Ovary (tissue), 9 donors: Measurements from ENCODE around the gene EFNA5. TPM values are rescaled to one million over a fixed set of nuclear protein-coding genes. Genes with fewer than 3 reads are reported as not detected.

Source experiments
- DNase-seq, 5 donors: peaks; one replicate each; pipeline ENCODE4 v3.0.0-alpha.2; 2019 to 2020
- H3K27ac ChIP-seq, 2 donors: fragments of 200-600 bp; one replicate each; pipeline versions ENCODE4 v1.5.1 to v1.8.0; 2019 to 2022
- H3K27me3 ChIP-seq: fragments of 200-600 bp; one replicate; pipeline ENCODE4 v1.8.0; 2022
- H3K36me3 ChIP-seq: fragments of 200-600 bp; sonication (generic); one replicate; pipeline ENCODE4 v1.5.1; 2019
- H3K4me1 ChIP-seq: one replicate; pipeline ENCODE4 v1.8.1; 2013; ENCODE audit warnings: mild to moderate bottlenecking, moderate library complexity; ENCODE audit not compliant: insufficient read depth
- H3K4me3 ChIP-seq: fragments of 200-600 bp; sonication (generic); one replicate; pipeline ENCODE4 v1.5.1; 2017
- H3K9me3 ChIP-seq, 2 donors: fragments of 200-600 bp in 1 of 2; sonication (generic) in 1 of 2; one replicate each; pipeline versions ENCODE4 v1.5.1 to v1.8.1; 2013 to 2019; ENCODE audit warnings: mild to moderate bottlenecking in 1 of 2, moderate library complexity in 1 of 2
- EP300 ChIP-seq: sonication (generic); formaldehyde crosslinking; IDR thresholded peaks from one replicate; pipeline ENCODE4 v1.6.1; 2017; ENCODE audit warnings: antibody characterized with exemption
- POLR2A ChIP-seq: fragments of 450-650 bp; IDR thresholded peaks from one replicate; pipeline ENCODE4 v1.6.1; 2017; ENCODE audit warnings: antibody characterized with exemption, mild to moderate bottlenecking, moderate library complexity
- WGBS, 3 donors: extraction: QIAGEN DNeasy Blood & Tissue Kit in 1 of 3; methylation state at CpG; one replicate each; pipeline versions ENCODE4 v1.1.5 to v1.1.7; 2013 to 2017; 5-methylcytosine and 5-hydroxymethylcytosine counted together
- intact Hi-C, 4 donors: fragments of 100-400 bp; cut with DNase I; formaldehyde crosslinking; loops; one replicate each; pipeline versions ENCODE4 v1.11.0 to v1.15.1; 2022 to 2023
- polyA plus RNA-seq, 2 donors: library from polyadenylated mRNA; stranded (reverse); fragments of 200-250 nt in 1 of 2; fragments of 350-450 nt in 1 of 2; fragmentation: Illumina TruSeq in 1 of 2; extraction: RNeasy Lipid Tissue Mini Kit (QIAGEN cat#74804) in 1 of 2; gene quantifications; one replicate each; pipeline ENCODE4 v1.2.3, GENCODE V29; 2013 to 2014
- total RNA-seq, 7 donors: library from RNA; depleted of rRNA in 2 of 7; stranded (reverse); fragments of >200 nt in 2 of 7; fragmentation: NEBNext Ultra II Directional in 3 of 7; extraction: Animal tissue kit (Norgen Biotek cat#: 25700) in 3 of 7; gene quantifications; one replicate each; pipeline versions ENCODE4 v1.1.0 to v1.2.4, GENCODE V29; 2016 to 2023
- TF ChIP-seq, protein P1 (sequence below), 3 donors: fragments of 450-650 bp in 2 of 3; fragments of 200-600 bp in 1 of 3; IDR thresholded peaks; one replicate each; pipeline versions ENCODE4 v1.5.1 to v1.8.0; 2016 to 2022; ENCODE audit warnings: antibody characterized with exemption in 3 of 3, mild to moderate bottlenecking in 1 of 3
- donor health status: DM: no; HTN: no; CAD: no; lungs with moderate emphysema.
- donor health status: DM: no; HTN: no; CAD: no.
- donor health status: Bipolar disorder and iron deficiency.
- donor health status: DM: yes; HTN: yes; CAD: no.
- donor health status: DM: no; HTN: no; CAD: no.
- donor health status: DM: yes; HTN: yes; CAD: no.

EFNA5 gene
- total and polyA plus RNA-seq, 9 donors, result 1.5 to 20.6 (median 7.7) TPM

DNA sequence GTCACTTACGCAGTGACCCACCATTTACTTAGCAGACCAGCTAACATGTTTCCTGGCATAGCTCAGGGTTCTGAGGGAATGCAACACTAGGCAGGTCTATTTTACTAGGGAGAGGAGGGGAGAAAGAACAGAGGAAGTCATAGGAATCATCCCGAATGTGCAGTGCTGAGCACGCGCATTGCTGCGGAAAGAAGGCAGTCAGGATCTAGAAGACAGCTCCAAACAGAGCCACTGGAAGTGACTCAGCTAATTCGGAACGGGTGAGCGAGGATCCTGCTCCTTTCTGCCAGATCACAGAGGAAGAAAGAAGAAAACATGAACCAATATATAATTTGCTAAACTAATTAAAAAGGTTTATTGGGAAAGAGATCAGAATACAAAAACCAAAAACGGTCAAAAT lies 339.8 kb downstream of the EFNA5 start:
- TF ChIP-seq POLR2A (no peak), EP300 (no peak)
- TF ChIP-seq, protein P1, sequence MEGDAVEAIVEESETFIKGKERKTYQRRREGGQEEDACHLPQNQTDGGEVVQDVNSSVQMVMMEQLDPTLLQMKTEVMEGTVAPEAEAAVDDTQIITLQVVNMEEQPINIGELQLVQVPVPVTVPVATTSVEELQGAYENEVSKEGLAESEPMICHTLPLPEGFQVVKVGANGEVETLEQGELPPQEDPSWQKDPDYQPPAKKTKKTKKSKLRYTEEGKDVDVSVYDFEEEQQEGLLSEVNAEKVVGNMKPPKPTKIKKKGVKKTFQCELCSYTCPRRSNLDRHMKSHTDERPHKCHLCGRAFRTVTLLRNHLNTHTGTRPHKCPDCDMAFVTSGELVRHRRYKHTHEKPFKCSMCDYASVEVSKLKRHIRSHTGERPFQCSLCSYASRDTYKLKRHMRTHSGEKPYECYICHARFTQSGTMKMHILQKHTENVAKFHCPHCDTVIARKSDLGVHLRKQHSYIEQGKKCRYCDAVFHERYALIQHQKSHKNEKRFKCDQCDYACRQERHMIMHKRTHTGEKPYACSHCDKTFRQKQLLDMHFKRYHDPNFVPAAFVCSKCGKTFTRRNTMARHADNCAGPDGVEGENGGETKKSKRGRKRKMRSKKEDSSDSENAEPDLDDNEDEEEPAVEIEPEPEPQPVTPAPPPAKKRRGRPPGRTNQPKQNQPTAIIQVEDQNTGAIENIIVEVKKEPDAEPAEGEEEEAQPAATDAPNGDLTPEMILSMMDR (IDR thresholded peaks at IDR 0.05), result no peak
- Histone ChIP-seq H3K27ac (no peak overlapping the region), H3K4me1 (no peaks in the 10 kb centered on the region), H3K4me3 (no peak overlapping the region), H3K27me3 (no peaks in the 10 kb centered on the region), H3K36me3 (no peaks in the 10 kb centered on the region), H3K9me3 (no peaks in the 10 kb centered on the region)
- DNase-seq, result no peak
- intact Hi-C loops, result no loop called here
- 96 to 97% (median 97%) methylated on average over 9 of the region's 9 CpGs for WGBS, 3 donors

DNA sequence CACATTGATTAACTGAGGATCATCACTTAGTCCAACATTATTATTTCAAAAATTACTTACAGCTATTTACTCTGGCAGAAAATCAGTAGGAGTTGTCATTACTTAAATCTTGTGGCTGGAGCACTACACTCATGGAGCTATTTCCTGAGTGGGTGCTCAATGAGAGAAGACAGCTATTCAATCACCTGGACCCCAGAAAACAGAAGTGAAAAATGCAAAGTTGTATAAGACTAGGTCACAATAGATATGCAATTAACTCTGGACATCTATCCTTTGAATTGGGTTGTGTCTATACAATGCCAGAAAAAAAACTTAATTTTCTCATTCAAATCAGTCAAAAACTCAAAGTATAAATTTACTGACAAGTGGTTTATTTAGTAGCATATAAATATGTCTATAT lies 340.9 kb downstream of the EFNA5 start:
- DNase-seq, result no peak
- Histone ChIP-seq H3K27me3 (no peaks in the 10 kb centered on the region), H3K27ac (no peak overlapping the region), H3K4me3 (no peak overlapping the region), H3K4me1 (no peaks in the 10 kb centered on the region), H3K36me3 (no peaks in the 10 kb centered on the region), H3K9me3 (no peaks in the 10 kb centered on the region)
- intact Hi-C loops, result no loop called here
- TF ChIP-seq EP300 (no peak), POLR2A (no peak)
- TF ChIP-seq, protein P1 (IDR thresholded peaks at IDR 0.05), result no peak
